ENCODE results near the gene CNOT6.

- TF ChIP-seq TOX (CRISPR knock-in tag; IDR thresholded peaks at IDR 0.05; ENCODE audit: borderline replicate concordance) (no peak), ZNF70 (CRISPR knock-in tag; IDR thresholded peaks at IDR 0.05) (no peak)
Observed at GRCh38 chr5:180580681-180581080, 86.5 kb downstream of the CNOT6 start.
